DMS 273 treated with DMSO at 0.1 percent for 48 hours (cell line): ENCODE results near the gene MS4A6A.

Experiments
- DNase-seq: peaks from one replicate; lab custom pipeline; 2025; lab: John Stamatoyannopoulos, UW

The MS4A6A gene

GRCh38 chr11:60128376-60128775 lies 54.5 kb downstream of the MS4A6A start:
- no peak for DNase-seq

GRCh38 chr11:60127311-60127811 lies 55.5 kb downstream of the MS4A6A start:
- DNase-seq, result no peak

GRCh38 chr11:60125956-60126585 lies 56.8 kb downstream of the MS4A6A start:
- DNase-seq, result no peak

GRCh38 chr11:60124802-60125432 lies 58.0 kb downstream of the MS4A6A start:
- no peak for DNase-seq
